Adipose tissue (tissue), 3 donors: ENCODE results near the gene BRCA2. TPM values are rescaled to one million over a fixed set of nuclear protein-coding genes. Genes with fewer than 3 reads are reported as not detected.

Source experiments
- H3K27ac ChIP-seq: one replicate; pipeline ENCODE4 v1.5.1; 2013; ENCODE audit warnings: low read depth, low read length
- WGBS, 3 donors: extraction: QIAGEN DNeasy Blood & Tissue Kit; methylation state at CpG; one replicate each; pipeline ENCODE4 v1.1.7; 2013; 5-methylcytosine and 5-hydroxymethylcytosine counted together
- polyA plus RNA-seq, 3 donors: library from polyadenylated mRNA; stranded (reverse); fragments of 200-250 nt; gene quantifications; one replicate each; pipeline ENCODE4 v1.2.3, GENCODE V29; 2013
- donor health status: healthy with polysubstance abuse.
- donor health status: Bipolar disorder and iron deficiency.
- donor health status: healthy.

Gene BRCA2
- polyA plus RNA-seq, 3 donors, result 0.10 to 0.25 (median 0.22) TPM

GRCh38 chr13:32362574-32362973, 47.3 kb downstream of the BRCA2 start:
- 58 to 95% (median 64%) methylated on average over 2 of the region's 2 CpGs for WGBS, 3 donors
- no peak overlapping the region for H3K27ac ChIP-seq

- 95 to 100% (median 100%) methylated on average over 2 of the region's 2 CpGs for WGBS, 3 donors
- H3K27ac ChIP-seq, result no peak overlapping the region
These were observed 55.5 kb downstream of the BRCA2 start for GRCh38 chr13:32370805-32371204.

- no peak overlapping the region for H3K27ac ChIP-seq
- WGBS, 3 donors, result 88 to 95% (median 92%) methylated on average over 13 of the region's 13 CpGs
These were observed 61.5 kb downstream of the BRCA2 start for GRCh38 chr13:32376642-32377415.

DNA sequence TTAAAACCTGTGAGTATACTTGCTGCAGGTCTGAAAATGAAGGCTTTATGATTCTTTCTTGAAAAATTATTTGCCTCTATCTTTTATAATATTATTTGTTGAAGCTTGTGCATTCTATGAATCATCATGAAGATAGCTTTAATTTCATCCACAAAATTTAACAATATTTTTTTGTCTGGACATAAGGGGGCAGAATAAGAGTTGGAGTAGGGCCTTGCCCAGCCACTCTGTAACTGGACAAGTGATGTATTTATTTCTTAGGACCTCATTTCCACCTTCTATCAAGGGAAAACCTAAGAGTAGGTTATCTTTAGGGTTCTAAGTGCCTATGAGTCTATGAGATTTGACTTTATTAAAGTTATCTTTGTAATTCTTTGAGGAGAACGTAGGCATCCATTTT, 62.7 kb downstream of the BRCA2 start:
- H3K27ac ChIP-seq, result no peak overlapping the region
- WGBS, 3 donors, result 84 to 95% (median 89%) methylated on average over 1 of the region's 1 CpG

DNA sequence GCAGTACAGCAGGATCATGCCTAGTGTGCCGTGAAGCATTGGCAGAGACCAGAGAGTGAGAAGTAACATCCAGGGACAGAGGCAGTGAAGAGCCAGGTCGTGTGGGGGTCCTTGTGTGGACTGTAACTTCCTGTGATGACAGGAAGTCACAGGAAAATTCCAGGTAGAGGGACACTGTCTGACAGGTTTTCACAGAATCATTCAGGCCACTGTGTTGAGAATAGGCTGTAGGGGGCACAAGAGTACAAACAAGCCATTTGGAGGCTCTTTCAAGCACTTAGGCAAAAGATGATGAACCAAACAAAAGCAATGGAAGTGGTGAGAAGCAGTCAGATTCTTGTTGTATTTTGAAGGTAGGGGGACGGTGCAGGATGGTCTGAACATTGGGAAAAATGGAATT, 66.2 kb downstream of the BRCA2 start:
- H3K27ac ChIP-seq, result no peak overlapping the region
- WGBS, 3 donors, result 65 to 75% (median 74%) methylated on average over 3 of the region's 3 CpGs

DNA sequence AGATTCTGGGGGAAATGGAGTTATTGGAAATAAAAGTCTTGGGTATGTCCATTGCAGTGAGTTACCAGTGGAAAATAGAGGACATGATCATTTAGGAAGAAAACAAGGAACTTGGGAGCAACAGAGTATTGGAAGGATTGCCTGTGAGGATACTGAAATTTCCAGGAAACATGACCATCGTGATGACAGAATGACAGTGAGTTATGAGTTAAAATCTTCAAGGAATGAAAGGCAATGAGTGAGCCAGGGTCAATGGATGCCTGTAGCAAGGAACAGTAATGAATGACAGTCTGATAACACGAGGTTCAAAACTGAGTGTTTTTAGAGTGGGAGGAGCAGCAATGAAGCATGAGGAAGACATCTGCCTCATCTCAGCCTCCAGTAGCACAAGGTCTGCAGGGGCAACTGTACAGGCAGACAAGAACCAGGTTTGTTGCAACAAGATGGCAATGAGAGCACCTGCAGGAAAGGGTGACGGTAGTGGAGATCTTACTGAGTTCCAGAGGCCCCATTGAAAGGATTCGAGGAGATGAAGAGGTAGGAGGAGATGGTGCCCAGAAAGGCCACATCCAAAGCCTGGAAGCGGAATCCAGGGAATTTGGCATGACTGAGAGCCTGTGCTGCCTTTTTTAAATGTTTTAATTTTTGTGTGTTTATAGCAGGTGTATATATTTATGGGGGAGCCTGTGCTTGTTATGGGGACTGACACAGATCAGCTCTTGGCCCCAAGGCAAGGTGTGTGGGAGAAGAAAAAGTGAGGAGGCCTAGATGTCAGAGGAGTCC, 68.7 kb downstream of the BRCA2 start:
- WGBS, 3 donors, result 78 to 88% (median 80%) methylated on average over 5 of the region's 5 CpGs

DNA sequence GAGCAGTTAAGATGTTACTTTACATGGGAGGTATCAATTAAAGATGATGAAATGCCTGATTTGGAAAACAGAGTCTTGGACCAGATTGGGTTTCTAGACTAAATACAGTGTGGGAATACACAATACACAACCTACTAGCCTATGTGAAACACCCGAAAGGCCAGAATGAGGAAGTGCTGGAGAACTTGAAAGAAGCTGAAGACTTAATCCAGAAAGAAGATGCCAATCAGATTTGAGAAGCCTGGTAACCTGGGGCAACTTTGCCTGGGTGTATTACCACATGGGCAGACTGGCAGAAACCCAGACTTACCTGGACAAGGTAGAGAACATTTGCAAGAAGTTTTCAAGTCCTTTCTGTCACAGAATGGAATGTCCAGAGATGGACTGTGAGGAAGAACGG, 69.4 kb downstream of the BRCA2 start:
- WGBS, 3 donors, result 76 to 81% (median 76%) methylated on average over 2 of the region's 2 CpGs
- no peak overlapping the region for H3K27ac ChIP-seq

More for the DNA sequence above, 68.7 kb downstream of the BRCA2 start:
- no peak overlapping the region for H3K27ac ChIP-seq

- H3K27ac ChIP-seq, result no peak overlapping the region
These were observed 70.1 kb downstream of the BRCA2 start for GRCh38 chr13:32385410-32385809.

- no peak overlapping the region for H3K27ac ChIP-seq
- WGBS, 3 donors, result 73 to 85% (median 75%) methylated on average over 4 of the region's 4 CpGs
These were observed 74.7 kb downstream of the BRCA2 start for GRCh38 chr13:32390048-32390447.

DNA sequence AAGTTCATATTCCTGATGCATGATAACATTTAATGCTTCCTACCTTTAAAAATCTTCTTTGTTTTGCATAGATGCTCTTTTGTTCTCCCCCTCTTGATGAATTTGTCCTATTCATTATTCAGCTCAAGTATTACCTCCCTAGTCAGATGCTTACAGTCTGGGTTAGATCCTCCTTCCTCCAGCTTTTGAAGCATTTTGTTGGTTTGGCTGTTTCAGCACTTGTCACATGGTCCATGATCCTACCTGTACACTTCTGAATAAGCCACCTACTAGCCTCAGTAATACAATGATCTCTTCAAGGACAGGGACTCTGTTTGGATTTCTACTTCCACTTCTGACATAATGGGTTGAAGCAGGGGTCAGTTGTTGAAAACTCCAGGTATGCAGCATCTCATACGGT, 75.2 kb downstream of the BRCA2 start:
- WGBS, 3 donors, result 78 to 97% (median 86%) methylated on average over 1 of the region's 1 CpG
- H3K27ac ChIP-seq, result no peak overlapping the region

DNA sequence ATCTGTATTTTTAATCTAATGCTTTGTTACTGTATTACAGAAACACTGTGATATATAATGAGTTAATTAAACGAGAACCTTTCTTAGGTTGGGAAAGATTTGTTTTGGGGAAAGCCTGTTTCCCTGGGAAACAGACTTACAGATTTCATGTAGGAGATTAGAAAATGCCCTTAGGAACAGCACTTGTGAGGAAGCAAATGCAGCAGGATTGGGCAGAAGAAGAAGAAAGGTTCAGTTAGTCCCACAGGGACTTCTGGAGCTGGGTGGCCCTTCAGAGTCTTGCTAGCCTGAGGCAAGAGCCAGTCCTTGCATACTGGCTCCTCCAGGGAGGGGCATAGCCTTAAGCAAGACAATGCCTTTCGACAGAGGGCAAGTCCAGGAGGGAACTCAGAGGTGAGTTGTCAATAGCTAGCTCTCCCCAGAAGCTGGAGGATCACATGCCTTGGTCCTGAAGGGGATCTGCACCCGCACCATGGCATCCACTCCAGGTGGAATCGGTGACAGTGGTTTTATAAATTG, 75.9 kb downstream of the BRCA2 start:
- 67 to 81% (median 75%) methylated on average over 4 of the region's 4 CpGs for WGBS, 3 donors
- no peak overlapping the region for H3K27ac ChIP-seq

GRCh38 chr13:32403108-32403507, 87.8 kb downstream of the BRCA2 start:
- H3K27ac ChIP-seq, result no peak overlapping the region
- 93 to 98% (median 96%) methylated on average over 4 of the region's 4 CpGs for WGBS, 3 donors

GRCh38 chr13:32407854-32408253, 92.5 kb downstream of the BRCA2 start:
- H3K27ac ChIP-seq, result no peak overlapping the region
- 95 to 97% (median 96%) methylated on average over 6 of the region's 6 CpGs for WGBS, 3 donors

DNA sequence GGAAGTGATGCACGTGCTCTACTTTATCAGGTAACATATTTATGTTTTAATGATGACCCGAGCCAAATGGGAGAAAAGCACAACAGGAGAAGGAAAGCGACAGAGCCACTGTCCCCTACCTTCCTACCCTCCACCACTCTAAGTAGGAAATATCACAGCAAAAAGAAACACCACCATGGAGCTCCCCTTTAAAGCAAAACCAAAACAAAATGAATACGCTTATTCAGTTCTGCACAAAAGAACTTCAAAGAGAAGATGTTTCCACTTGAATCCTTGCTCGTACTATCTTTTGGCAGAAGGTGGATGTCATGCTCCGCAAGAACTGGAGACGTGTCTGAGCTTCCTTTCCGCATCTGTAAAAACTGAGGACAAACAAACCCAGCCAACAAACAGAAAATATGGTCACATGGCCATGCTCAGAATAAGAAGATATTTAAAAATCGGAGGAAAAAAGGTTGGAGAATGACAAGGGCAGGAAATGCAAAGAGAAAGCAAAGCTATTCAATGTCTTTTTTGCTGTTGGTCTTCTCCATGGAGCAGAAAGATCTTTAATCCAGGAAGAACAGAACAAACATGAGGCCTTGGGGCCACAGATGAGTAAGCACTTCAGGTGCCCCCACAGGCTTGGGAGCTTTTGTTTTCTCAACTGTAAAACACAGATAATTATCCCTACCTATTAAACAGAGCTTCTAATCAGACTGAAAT, 93.1 kb downstream of the BRCA2 start:
- H3K27ac ChIP-seq, result no peak overlapping the region
- 92 to 94% (median 94%) methylated on average over 9 of the region's 9 CpGs for WGBS, 3 donors

DNA sequence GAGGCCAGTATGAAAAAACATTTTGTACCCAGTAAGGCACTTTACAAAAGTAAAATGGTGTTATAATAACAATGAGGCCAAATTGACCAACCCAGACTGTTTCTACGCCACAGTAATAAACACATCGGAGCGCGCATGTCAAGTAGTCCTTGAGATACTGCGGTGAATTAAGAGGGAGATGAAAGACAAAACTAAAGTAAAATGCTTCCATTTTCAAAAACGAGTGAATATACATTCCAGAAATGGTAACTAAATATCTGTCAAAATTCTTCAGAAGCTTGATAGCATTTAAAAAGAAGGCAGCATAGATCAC, 93.6 kb downstream of the BRCA2 start:
- WGBS, 3 donors, result 87 to 95% (median 93%) methylated on average over 6 of the region's 6 CpGs
- H3K27ac ChIP-seq, result no peak overlapping the region

DNA sequence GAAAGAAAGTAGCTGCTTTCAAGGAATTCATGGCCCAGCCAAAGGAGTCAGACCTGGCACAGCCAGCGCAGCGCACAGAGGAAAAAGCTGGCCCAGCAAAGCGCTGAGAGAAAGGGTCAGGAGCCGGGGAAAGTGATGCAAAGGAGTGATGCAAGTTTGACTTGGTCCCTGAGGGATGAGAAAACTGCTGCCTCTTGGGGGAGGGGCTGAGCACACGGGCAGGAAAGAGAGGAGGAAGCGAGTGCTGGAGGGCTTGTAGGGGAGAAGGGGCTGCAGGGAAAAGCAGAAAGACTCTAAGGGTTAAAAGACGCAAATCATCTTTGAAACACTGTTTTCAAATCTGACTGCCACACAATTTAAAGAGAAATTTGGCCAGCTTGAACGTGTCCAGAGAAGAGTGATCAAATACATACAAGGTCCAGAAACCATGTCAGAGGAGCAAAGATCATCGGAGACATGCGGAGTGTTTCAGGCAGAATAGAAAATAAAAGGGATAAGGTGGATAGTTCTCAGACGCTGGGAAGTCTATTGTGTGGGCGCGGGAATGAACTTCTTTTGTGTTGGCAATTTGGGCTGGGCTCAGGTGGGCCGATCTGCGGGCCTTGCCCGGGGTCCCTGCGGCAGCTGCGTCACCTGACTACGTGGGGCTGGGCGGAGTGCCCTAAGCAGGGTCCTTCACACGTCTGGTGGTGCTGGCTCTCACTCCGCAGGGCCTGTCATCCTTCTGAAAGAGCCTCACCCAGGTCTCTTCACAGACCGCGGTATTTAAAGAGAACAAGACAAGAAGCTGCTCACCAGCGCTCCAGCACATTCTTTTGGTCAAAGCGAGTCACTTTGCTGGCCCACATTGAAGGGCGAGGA, 94.5 kb downstream of the BRCA2 start:
- 52 to 74% (median 53%) methylated on average over 27 of the region's 27 CpGs for whole genome bisulfite sequencing, 3 donors
- no peak overlapping the region for H3K27ac ChIP-seq

DNA sequence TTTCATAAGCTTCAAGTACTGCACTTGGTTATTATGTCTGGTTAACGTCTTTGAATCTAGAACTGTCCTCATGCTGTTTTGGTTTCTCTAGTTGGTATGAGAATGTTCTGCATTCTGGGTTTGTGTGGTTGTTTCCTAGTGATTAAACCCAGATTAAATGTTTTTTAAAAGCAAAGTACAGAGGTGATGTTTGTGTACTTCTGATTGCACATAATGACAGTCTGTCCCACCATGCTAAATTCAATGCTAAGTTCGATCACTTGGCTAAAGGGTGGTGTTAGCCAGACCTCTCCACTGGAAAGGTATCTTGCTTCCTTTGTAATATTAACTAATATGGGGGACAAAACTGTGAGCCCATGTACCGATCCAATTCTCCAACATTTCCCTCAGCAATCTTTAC, 98.0 kb downstream of the BRCA2 start:
- WGBS, 3 donors, result 95 to 99% (median 98%) methylated on average over 3 of the region's 3 CpGs

GRCh38 chr13:32414580-32414979, 99.3 kb downstream of the BRCA2 start:
- 62 to 81% (median 76%) methylated on average over 2 of the region's 2 CpGs for WGBS, 3 donors
- H3K27ac ChIP-seq, result no peak overlapping the region

More for the DNA sequence above, 98.0 kb downstream of the BRCA2 start:
- no peak overlapping the region for H3K27ac ChIP-seq
